ENCODE data around the gene MALRD1. TPM values are rescaled to one million over a fixed set of nuclear protein-coding genes. Genes with fewer than 3 reads are reported as not detected.

The MALRD1 gene
- total RNA-seq, 4 donors from 2014 or later: 1.0 to 4.1 (median 2.6) TPM; not detected in 1

- no peak for TF ChIP-seq CTCF (IDR thresholded peaks at IDR 0.05; ENCODE audit: low read depth)
These were observed 235.2 kb downstream of the MALRD1 start for GRCh38 chr10:19283786-19284185.

- no peak for TF ChIP-seq CTCF (IDR thresholded peaks at IDR 0.05; ENCODE audit: low read depth)
These were observed 242.2 kb downstream of the MALRD1 start for GRCh38 chr10:19290770-19291169.

- no peak for TF ChIP-seq CTCF (IDR thresholded peaks at IDR 0.05; ENCODE audit: low read depth)
These were observed 245.6 kb downstream of the MALRD1 start for GRCh38 chr10:19294233-19294632.

- TF ChIP-seq CTCF (IDR thresholded peaks at IDR 0.05; ENCODE audit: low read depth): no peak
These were observed 251.0 kb downstream of the MALRD1 start for GRCh38 chr10:19299645-19300044.

- no peak for TF ChIP-seq CTCF (IDR thresholded peaks at IDR 0.05; ENCODE audit: low read depth)
These were observed 253.5 kb downstream of the MALRD1 start for GRCh38 chr10:19302117-19302516.

- TF ChIP-seq CTCF (IDR thresholded peaks at IDR 0.05; ENCODE audit: low read depth): no peak
These were observed 261.5 kb downstream of the MALRD1 start for GRCh38 chr10:19310066-19310465.

- no peak for TF ChIP-seq CTCF (IDR thresholded peaks at IDR 0.05; ENCODE audit: low read depth)
These were observed 267.7 kb downstream of the MALRD1 start for GRCh38 chr10:19316204-19316870.
